Right atrium auricular region (tissue), 2 donors: ENCODE measurements around the gene AVPR1A. TPM values are rescaled to one million over a fixed set of nuclear protein-coding genes. Genes with fewer than 3 reads are reported as not detected.

Experiments
- DNase-seq: peaks from one replicate; pipeline ENCODE4 v3.0.0-alpha.2; 2019; ENCODE audit warnings: low spot score
- H3K27ac ChIP-seq, 2 donors: fragments of 200-600 bp; sonication (generic); 1 replicate in 1 of 2; 2 replicates in 1 of 2; pipeline ENCODE4 v1.5.1; 2016 to 2019
- H3K27me3 ChIP-seq, 2 donors: fragments of 200-600 bp; sonication (generic); one replicate each; pipeline versions ENCODE4 v1.5.1 to v1.6.0; 2017 to 2019
- H3K36me3 ChIP-seq: fragments of 200-600 bp; sonication (generic); one replicate; pipeline ENCODE4 v1.5.1; 2016
- H3K4me1 ChIP-seq, 2 donors: fragments of 200-600 bp; sonication (generic); one replicate each; pipeline versions ENCODE4 v1.5.1 to v1.6.0; 2017 to 2019
- H3K4me3 ChIP-seq, 2 donors: fragments of 200-600 bp; sonication (generic); 1 replicate in 1 of 2; 2 replicates in 1 of 2; pipeline ENCODE4 v1.5.1; 2017 to 2019; ENCODE audit warnings: mild to moderate bottlenecking in 1 of 2, moderate library complexity in 1 of 2
- H3K9me3 ChIP-seq, 2 donors: fragments of 200-600 bp; sonication (generic); one replicate each; pipeline ENCODE4 v1.5.1; 2019
- total RNA-seq, 2 donors: library from RNA; depleted of rRNA; stranded (reverse); fragments of >200 nt; gene quantifications; one replicate each; pipeline ENCODE4 v1.1.0, GENCODE V29; 2016
- TF ChIP-seq, protein P1 (sequence below), 2 donors: fragments of 200-600 bp; sonication (generic); IDR thresholded peaks; one replicate each; pipeline ENCODE4 v1.5.1; 2019; ENCODE audit warnings: antibody characterized with exemption in 2 of 2

The AVPR1A gene
- total RNA-seq, 2 donors from 2014 or later, result 0.43 to 3.4 TPM

DNA sequence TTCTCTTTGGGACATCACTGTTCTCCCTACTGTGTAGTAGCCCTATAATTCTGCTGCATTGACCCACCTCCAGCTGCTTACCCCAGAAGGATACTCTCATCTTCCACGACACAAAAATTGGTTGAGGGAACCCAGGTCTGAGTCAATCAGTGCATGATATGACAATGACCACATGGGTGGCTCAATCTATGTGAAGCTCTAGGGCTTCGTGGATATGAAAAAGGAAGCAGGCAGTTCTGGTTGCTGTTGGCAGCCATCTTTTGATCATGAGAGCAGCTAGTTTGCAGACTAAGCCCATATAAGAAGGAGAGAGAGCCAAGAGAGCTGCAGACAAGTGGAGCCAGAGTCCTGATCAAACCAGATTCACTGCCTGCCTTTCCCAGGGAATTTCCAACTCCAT lies 57.9 kb downstream of the AVPR1A start:
- TF ChIP-seq, protein P1, sequence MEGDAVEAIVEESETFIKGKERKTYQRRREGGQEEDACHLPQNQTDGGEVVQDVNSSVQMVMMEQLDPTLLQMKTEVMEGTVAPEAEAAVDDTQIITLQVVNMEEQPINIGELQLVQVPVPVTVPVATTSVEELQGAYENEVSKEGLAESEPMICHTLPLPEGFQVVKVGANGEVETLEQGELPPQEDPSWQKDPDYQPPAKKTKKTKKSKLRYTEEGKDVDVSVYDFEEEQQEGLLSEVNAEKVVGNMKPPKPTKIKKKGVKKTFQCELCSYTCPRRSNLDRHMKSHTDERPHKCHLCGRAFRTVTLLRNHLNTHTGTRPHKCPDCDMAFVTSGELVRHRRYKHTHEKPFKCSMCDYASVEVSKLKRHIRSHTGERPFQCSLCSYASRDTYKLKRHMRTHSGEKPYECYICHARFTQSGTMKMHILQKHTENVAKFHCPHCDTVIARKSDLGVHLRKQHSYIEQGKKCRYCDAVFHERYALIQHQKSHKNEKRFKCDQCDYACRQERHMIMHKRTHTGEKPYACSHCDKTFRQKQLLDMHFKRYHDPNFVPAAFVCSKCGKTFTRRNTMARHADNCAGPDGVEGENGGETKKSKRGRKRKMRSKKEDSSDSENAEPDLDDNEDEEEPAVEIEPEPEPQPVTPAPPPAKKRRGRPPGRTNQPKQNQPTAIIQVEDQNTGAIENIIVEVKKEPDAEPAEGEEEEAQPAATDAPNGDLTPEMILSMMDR (IDR thresholded peaks at IDR 0.05), result no peak
- Histone ChIP-seq H3K4me3 (no peak overlapping the region), H3K27ac (no peak overlapping the region), H3K27me3 (no peaks in the 10 kb centered on the region), H3K4me1 (no peaks in the 10 kb centered on the region), H3K36me3 (no peaks in the 10 kb centered on the region), H3K9me3 (no peaks in the 10 kb centered on the region)
- DNase-seq, result no peak

Other genes starting within 250 kb of the AVPR1A start
- gene PPM1H, start 216.1 kb downstream of the AVPR1A start, total RNA-seq, result 1 to 10 TPM; 3.1 to 5.0 TPM